Measurements from ENCODE around the gene C11orf54.

DNA sequence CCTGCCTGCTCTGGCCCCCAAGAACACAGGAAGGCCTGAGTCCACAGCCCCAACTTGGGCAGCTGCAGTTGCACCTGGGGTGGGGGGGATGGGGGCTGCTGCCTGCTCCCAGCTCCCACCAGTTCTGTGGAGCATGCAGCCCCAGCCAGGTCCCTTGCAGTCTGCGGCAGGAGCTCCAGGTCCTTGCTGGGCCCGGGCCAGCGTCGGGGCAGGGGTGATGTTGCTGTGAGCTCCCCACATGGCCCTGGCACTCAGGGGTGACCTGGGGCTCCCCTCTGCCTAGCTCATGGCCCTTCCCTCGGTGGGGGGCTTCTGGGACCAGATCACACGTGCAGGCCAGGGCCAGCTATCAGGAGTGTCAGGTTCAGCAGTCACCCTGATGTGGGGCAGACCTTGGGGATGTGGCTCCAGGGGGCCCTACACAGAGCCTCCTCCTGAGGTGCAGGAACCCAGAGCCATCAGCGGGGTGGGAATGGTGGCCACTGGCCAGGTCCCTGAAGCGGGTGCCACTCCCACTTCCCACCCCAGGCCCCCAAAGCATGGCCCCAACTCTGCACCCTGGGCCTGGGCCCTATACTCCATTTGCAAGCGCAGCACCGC lies 32.2 kb downstream of the C11orf54 start:
- TF ChIP-seq YY1 (IDR thresholded peaks at IDR 0.05) (no peak), RAD21 (IDR thresholded peaks at IDR 0.05) (no peak), GABPA (IDR thresholded peaks at IDR 0.05 in 1 of 2, conservative IDR thresholded peaks at IDR 0.05 in 1 of 2) (no peak), HNF4A (conservative IDR thresholded peaks at IDR 0.05) (no peak), FOXA1 (IDR thresholded peaks at IDR 0.05) (no peak), HNF4G (IDR thresholded peaks at IDR 0.05) (no peak), TAF1 (conservative IDR thresholded peaks at IDR 0.05) (no peak), SP1 (IDR thresholded peaks at IDR 0.05) (no peak), JUND (IDR thresholded peaks at IDR 0.05) (no peak), EGR1 (IDR thresholded peaks at IDR 0.05; ENCODE audit: low read depth in 2 of 2) (no peak)
- TF ChIP-seq, protein P1, sequence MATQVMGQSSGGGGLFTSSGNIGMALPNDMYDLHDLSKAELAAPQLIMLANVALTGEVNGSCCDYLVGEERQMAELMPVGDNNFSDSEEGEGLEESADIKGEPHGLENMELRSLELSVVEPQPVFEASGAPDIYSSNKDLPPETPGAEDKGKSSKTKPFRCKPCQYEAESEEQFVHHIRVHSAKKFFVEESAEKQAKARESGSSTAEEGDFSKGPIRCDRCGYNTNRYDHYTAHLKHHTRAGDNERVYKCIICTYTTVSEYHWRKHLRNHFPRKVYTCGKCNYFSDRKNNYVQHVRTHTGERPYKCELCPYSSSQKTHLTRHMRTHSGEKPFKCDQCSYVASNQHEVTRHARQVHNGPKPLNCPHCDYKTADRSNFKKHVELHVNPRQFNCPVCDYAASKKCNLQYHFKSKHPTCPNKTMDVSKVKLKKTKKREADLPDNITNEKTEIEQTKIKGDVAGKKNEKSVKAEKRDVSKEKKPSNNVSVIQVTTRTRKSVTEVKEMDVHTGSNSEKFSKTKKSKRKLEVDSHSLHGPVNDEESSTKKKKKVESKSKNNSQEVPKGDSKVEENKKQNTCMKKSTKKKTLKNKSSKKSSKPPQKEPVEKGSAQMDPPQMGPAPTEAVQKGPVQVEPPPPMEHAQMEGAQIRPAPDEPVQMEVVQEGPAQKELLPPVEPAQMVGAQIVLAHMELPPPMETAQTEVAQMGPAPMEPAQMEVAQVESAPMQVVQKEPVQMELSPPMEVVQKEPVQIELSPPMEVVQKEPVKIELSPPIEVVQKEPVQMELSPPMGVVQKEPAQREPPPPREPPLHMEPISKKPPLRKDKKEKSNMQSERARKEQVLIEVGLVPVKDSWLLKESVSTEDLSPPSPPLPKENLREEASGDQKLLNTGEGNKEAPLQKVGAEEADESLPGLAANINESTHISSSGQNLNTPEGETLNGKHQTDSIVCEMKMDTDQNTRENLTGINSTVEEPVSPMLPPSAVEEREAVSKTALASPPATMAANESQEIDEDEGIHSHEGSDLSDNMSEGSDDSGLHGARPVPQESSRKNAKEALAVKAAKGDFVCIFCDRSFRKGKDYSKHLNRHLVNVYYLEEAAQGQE (IDR thresholded peaks at IDR 0.05): no peak
- TF ChIP-seq, protein P2, sequence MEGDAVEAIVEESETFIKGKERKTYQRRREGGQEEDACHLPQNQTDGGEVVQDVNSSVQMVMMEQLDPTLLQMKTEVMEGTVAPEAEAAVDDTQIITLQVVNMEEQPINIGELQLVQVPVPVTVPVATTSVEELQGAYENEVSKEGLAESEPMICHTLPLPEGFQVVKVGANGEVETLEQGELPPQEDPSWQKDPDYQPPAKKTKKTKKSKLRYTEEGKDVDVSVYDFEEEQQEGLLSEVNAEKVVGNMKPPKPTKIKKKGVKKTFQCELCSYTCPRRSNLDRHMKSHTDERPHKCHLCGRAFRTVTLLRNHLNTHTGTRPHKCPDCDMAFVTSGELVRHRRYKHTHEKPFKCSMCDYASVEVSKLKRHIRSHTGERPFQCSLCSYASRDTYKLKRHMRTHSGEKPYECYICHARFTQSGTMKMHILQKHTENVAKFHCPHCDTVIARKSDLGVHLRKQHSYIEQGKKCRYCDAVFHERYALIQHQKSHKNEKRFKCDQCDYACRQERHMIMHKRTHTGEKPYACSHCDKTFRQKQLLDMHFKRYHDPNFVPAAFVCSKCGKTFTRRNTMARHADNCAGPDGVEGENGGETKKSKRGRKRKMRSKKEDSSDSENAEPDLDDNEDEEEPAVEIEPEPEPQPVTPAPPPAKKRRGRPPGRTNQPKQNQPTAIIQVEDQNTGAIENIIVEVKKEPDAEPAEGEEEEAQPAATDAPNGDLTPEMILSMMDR (IDR thresholded peaks at IDR 0.05; ENCODE audit: low read depth, low read length, missing input control): no peak
- TF ChIP-seq, protein P3, sequence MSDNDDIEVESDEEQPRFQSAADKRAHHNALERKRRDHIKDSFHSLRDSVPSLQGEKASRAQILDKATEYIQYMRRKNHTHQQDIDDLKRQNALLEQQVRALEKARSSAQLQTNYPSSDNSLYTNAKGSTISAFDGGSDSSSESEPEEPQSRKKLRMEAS (IDR thresholded peaks at IDR 0.05): no peak
- TF ChIP-seq, protein P4, sequence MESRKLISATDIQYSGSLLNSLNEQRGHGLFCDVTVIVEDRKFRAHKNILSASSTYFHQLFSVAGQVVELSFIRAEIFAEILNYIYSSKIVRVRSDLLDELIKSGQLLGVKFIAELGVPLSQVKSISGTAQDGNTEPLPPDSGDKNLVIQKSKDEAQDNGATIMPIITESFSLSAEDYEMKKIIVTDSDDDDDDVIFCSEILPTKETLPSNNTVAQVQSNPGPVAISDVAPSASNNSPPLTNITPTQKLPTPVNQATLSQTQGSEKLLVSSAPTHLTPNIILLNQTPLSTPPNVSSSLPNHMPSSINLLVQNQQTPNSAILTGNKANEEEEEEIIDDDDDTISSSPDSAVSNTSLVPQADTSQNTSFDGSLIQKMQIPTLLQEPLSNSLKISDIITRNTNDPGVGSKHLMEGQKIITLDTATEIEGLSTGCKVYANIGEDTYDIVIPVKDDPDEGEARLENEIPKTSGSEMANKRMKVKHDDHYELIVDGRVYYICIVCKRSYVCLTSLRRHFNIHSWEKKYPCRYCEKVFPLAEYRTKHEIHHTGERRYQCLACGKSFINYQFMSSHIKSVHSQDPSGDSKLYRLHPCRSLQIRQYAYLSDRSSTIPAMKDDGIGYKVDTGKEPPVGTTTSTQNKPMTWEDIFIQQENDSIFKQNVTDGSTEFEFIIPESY (IDR thresholded peaks at IDR 0.05): no peak

All from liver (tissue), 3 donors.